Choroid plexus epithelial cell (primary cell): ENCODE measurements around the gene LNPEP.
"Not testable (repeated sequence)": the region's sequence is repeated elsewhere in the genome, so short reads cannot be mapped to it uniquely, and the experiment has no call there.

ENCODE experiments used
- DNase-seq: peaks from one replicate; pipeline ENCODE4 v3.0.0-alpha.2; 2010; ENCODE audit warnings: low read depth
- H3K4me3 ChIP-seq: 2 replicates; pipeline ENCODE4 v1.5.1; 2011; ENCODE audit warnings: low read depth, mild to moderate bottlenecking, control low read depth, low read length, moderate library complexity
- CTCF ChIP-seq: conservative IDR thresholded peaks from 2 replicates; pipeline ENCODE4 v1.5.1; 2011; ENCODE audit warnings: low read depth, mild to moderate bottlenecking, control low read depth, inconsistent platforms, low read length, moderate library complexity

The LNPEP gene

GRCh38 chr5:96928931-96929708 lies 6.8 kb upstream of the LNPEP start:
- DNase-seq: no peak
- H3K4me3 ChIP-seq: no peak overlapping the region
- no peak for TF ChIP-seq CTCF

- TF ChIP-seq CTCF: no peak
- H3K4me3 ChIP-seq: no peak overlapping the region
- DNase-seq: peak; percentile 87
These were observed 5.8 kb upstream of the LNPEP start for GRCh38 chr5:96930058-96930457.

- no peak for DNase-seq
- no peak for TF ChIP-seq CTCF
- no peak overlapping the region for H3K4me3 ChIP-seq
These were observed 5.3 kb upstream of the LNPEP start for GRCh38 chr5:96930589-96930988.

- not testable (repeated sequence) for H3K4me3 ChIP-seq, DNase-seq
These were observed 4.8 kb upstream of the LNPEP start for GRCh38 chr5:96931037-96931436.

- no peak for TF ChIP-seq CTCF
- DNase-seq: no peak
- H3K4me3 ChIP-seq: no peak overlapping the region
These were observed 4.3 kb upstream of the LNPEP start for GRCh38 chr5:96931605-96932004.

GRCh38 chr5:96932026-96932425 lies 3.9 kb upstream of the LNPEP start:
- H3K4me3 ChIP-seq: no peak overlapping the region
- no peak for TF ChIP-seq CTCF
- no peak for DNase-seq

GRCh38 chr5:96933764-96934707 lies 1.8 kb upstream of the LNPEP start:
- no peak for DNase-seq
- no peak for TF ChIP-seq CTCF
- peak overlapping the region; percentile 86 for H3K4me3 ChIP-seq
